Lower lobe of right lung (tissue), 2 donors: ENCODE data around the gene RITA1. TPM values are rescaled to one million over a fixed set of nuclear protein-coding genes. Genes with fewer than 3 reads are reported as not detected.

ENCODE experiments used
- ATAC-seq, 2 donors: fragments of 200-7000 bp; cut with Tn5 transposase; one replicate each; pipeline ENCODE4 v1.9.1; 2020 to 2022; ENCODE audit warnings: mild to moderate bottlenecking in 2 of 2, moderate library complexity in 2 of 2
- DNase-seq: peaks from one replicate; pipeline ENCODE4 v3.0.0-alpha.2; 2020
- H3K27ac ChIP-seq: fragments of 200-600 bp; one replicate; pipeline ENCODE4 v1.8.0; 2022
- H3K27me3 ChIP-seq: fragments of 200-600 bp; one replicate; pipeline ENCODE4 v1.8.0; 2022; ENCODE audit warnings: low read depth
- H3K36me3 ChIP-seq: fragments of 200-600 bp; one replicate; pipeline ENCODE4 v1.8.0; 2022; ENCODE audit warnings: mild to moderate bottlenecking
- H3K4me1 ChIP-seq: fragments of 200-600 bp; one replicate; pipeline ENCODE4 v1.8.0; 2022
- H3K4me3 ChIP-seq: fragments of 200-600 bp; one replicate; pipeline ENCODE4 v1.8.0; 2022; ENCODE audit warnings: mild to moderate bottlenecking
- H3K9me3 ChIP-seq: fragments of 200-600 bp; one replicate; pipeline ENCODE4 v1.8.0; 2022
- intact Hi-C: fragments of 100-400 bp; cut with DNase I; formaldehyde crosslinking; loops from one replicate; pipeline ENCODE4 v1.11.0; 2022
- total RNA-seq: library from RNA; stranded (reverse); fragmentation: NEBNext Ultra II Directional; extraction: Animal tissue kit (Norgen Biotek cat#: 25700); gene quantifications from one replicate; pipeline ENCODE4 v1.2.1, GENCODE V29; 2021
- TF ChIP-seq, protein P1 (sequence below): fragments of 200-600 bp; IDR thresholded peaks from one replicate; pipeline ENCODE4 v1.8.0; 2022; ENCODE audit warnings: antibody characterized with exemption, mild to moderate bottlenecking
- donor health status: DM: no; HTN: yes; CAD: no; lungs with severe emphysema.

The RITA1 gene
- total RNA-seq, 1 donor from 2014 or later = 14.2 TPM

DNA sequence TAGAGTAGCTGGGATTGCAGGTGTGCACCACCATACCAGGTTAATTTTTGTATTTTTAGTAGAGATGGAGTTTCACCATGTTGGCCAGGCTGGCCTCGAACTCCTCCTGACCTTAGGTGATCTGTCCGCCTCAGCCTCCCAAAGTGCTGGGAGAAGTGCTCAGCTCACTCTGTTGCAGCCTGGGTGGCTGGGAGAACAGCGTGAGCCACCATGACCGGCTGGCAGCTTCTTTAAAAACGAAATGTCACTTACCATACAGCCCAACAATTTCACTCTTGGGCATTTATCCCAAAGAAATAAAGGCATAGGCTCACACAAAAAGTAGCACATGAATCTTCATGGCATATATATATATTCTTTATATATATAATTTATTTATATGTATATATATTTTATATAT is 40.7 kb upstream of the RITA1 start:
- no peak overlapping the region for H3K4me3 ChIP-seq
- peaks cover 11% of the 10 kb centered on the region for H3K4me1 ChIP-seq
- intact Hi-C loops = no loop called here
- no peaks in the 10 kb centered on the region for H3K9me3 ChIP-seq
- DNase-seq (no peak), ATAC-seq (no peak)
- no peaks in the 10 kb centered on the region for H3K36me3 ChIP-seq
- no peak overlapping the region for H3K27ac ChIP-seq
- H3K27me3 ChIP-seq = no peaks in the 10 kb centered on the region
- TF ChIP-seq, protein P1, sequence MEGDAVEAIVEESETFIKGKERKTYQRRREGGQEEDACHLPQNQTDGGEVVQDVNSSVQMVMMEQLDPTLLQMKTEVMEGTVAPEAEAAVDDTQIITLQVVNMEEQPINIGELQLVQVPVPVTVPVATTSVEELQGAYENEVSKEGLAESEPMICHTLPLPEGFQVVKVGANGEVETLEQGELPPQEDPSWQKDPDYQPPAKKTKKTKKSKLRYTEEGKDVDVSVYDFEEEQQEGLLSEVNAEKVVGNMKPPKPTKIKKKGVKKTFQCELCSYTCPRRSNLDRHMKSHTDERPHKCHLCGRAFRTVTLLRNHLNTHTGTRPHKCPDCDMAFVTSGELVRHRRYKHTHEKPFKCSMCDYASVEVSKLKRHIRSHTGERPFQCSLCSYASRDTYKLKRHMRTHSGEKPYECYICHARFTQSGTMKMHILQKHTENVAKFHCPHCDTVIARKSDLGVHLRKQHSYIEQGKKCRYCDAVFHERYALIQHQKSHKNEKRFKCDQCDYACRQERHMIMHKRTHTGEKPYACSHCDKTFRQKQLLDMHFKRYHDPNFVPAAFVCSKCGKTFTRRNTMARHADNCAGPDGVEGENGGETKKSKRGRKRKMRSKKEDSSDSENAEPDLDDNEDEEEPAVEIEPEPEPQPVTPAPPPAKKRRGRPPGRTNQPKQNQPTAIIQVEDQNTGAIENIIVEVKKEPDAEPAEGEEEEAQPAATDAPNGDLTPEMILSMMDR = no peak

DNA sequence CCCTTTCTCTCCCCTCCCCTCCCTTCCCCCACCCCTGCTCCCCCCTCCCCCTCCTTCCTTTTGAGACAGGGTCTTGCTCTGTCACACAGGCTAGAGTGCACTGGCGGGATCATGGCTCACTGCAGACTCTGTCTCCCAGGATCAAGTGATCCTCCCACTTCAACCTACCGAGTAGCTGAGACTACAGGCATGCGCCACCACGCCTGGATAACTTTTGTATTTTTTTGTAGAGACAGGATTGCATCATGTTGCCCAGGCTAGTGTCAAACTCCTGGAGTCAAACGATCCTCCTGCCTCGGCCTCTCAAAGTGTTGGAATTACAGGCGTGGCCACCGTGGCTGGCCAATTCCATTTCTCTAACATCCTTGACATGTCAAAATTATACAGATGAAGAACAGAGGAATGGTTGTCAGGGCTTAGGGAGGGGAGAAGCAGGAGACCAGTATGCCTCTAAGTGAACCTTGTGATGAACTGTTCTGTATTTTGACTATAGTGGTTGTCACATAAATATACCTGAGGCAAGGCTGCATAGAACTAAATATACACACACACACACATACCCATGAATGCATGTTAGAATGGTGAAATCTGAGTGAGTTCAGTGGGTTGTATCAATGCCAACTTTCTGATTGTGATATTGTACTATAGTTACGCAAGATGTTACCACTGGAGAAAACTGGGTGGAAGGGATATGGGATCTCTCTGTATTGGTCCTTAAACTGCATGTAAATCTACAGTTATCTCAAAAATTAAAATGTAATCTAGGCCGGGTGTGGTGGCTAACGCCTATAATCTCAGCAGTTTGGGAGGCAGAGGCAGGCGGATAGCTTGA is 39.6 kb upstream of the RITA1 start:
- H3K36me3 ChIP-seq = no peaks in the 10 kb centered on the region
- intact Hi-C loops = no loop called here

DNA sequence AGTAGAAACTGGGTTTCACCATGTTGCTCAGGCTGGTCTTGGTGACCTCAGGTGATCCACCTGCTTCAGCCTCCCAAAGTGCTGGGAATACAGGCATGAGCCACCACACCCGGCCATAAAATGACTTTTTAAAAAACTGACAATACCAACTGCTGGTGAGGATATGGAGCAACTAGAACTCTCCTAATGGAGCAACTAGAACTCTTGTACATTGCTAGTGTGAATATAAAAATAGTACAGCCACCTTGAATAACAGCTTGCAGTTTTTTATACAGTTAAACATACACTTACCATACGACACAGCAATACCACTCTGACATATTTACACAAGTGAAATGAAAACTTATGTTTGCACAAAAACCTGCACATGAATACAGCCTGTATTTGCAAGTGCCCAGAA is 38.5 kb upstream of the RITA1 start:
- Histone ChIP-seq H3K36me3 (no peaks in the 10 kb centered on the region), H3K27ac (no peak overlapping the region), H3K4me3 (no peak overlapping the region), H3K9me3 (no peaks in the 10 kb centered on the region), H3K4me1 (peaks cover 12% of the 10 kb centered on the region), H3K27me3 (peaks cover 15% of the 10 kb centered on the region)
- TF ChIP-seq, protein P1 = no peak
- ATAC-seq = no peak
- intact Hi-C loops = no loop called here
- DNase-seq = no peak

More for the DNA sequence above, 39.6 kb upstream of the RITA1 start:
- TF ChIP-seq, protein P1 = no peak
- Histone ChIP-seq H3K4me1 (peaks cover 12% of the 10 kb centered on the region), H3K27me3 (peaks cover 7% of the 10 kb centered on the region), H3K9me3 (no peaks in the 10 kb centered on the region), H3K4me3 (no peak overlapping the region), H3K27ac (no peak overlapping the region)
- ATAC-seq (no peak), DNase-seq (no peak)

DNA sequence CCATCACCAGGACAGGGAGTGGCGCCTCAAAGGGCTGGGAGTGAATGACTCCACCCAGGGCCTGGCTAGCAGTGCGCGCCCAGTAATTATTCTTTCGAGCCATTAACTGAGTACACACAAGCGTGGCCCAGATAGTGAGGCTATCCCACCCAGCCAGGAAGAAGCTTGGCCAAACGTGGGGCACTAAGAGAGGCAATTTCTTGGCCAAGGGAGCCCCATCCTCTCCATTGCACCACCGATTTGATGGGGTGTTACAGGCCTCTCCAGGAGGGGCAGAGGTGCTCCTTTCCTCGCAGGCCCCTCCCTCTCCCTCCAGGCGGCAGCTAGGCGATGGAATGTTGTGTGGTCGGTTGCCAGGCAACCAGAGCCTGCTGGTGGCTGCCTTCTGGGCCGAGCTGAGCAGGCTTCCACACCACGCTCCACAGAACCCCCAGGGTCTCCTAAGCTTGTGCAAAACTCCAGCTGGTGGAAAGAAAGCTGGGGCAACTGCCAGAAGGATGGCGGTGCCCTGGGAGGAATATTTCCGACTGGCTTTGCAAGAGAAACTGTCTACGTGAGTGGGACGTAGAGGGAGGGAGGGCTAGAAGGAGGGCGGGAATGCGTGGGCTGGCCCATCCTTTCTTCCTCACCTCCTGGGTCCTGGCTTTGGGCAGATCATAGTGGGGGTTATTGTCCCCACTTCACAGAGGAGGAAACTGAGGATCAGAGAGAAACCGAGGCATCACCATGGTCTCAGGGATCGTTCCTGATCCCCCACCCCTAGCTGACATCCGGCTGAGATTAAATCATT is 36.0 kb upstream of the RITA1 start, which contains the start of gene CFAP73:
Gene CFAP73 (plus strand): TSS at position 364 of the 790 bp plus-strand sequence. CDS start 134 bp downstream, at position 498.
- peak; percentile 72 for DNase-seq
- H3K27me3 ChIP-seq = peaks cover 41% of the 10 kb centered on the region
- H3K9me3 ChIP-seq = no peaks in the 10 kb centered on the region
- H3K27ac ChIP-seq = no peak within 1 kb of the TSS
- peaks cover 23% of the 10 kb centered on the region for H3K4me1 ChIP-seq
- H3K36me3 ChIP-seq = no peaks in the 10 kb centered on the region
- no peak within 1 kb of the TSS for H3K4me3 ChIP-seq
- intact Hi-C loops = no loop called here
- TF ChIP-seq, protein P1 = no peak
- peak; percentile 69 to 79 for ATAC-seq

DNA sequence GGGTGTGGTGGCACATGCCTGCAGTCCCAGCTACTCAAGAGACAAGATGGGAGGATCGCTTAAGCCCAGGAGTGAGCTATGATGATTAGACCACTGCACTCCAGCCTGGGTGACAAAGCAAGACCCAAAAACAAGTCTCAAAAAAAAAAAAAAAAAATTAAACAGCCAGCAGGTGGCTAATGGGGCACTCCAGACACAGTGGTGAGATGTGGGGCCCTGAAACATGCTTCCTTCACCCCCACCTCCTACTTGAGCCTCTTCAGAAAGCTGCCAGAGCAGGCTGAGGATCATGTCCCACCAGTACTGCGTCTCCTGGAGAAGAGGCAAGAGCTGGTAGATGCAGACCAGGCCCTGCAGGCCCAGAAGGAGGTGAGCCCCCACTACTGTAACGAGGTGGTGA is 33.9 kb upstream of the RITA1 start:
- H3K27ac ChIP-seq = no peak overlapping the region
- H3K27me3 ChIP-seq = peaks cover 55% of the 10 kb centered on the region
- TF ChIP-seq, protein P1 = no peak
- ATAC-seq (no peak), DNase-seq (no peak)
- H3K4me3 ChIP-seq = no peak overlapping the region
- no peaks in the 10 kb centered on the region for H3K36me3 ChIP-seq
- intact Hi-C loops = no loop called here
- H3K9me3 ChIP-seq = no peaks in the 10 kb centered on the region
- H3K4me1 ChIP-seq = peaks cover 27% of the 10 kb centered on the region
